ENCODE results near the gene ENAH. TPM values are rescaled to one million over a fixed set of nuclear protein-coding genes. Genes with fewer than 3 reads are reported as not detected.

The ENAH gene
- total and polyA plus RNA-seq, 7 experiments from 2014 or later: 0.08 to 0.42 (median 0.16) TPM; not detected in 4

GRCh38 chr1:225446981-225447615, 205.8 kb downstream of the ENAH start:
- Mint-ChIP-seq H3K4me1 (peaks cover 56 to 77% (median 67%) of the 10 kb centered on the region in 7 donors), H3K36me3 (peaks cover 0 to 5% (median 0%) of the 10 kb centered on the region in 5 donors), H3K27me3 (peaks cover 0 to 2% (median 0%) of the 10 kb centered on the region in 5 donors), H3K4me3 (peak overlapping the region in 1 of 10 donors; percentile 56), H3K27ac (peak overlapping the region in 8 of 9 donors; percentile 14 to 95 (median 72)), H3K9me3 (peaks cover 0 to 7% (median 0%) of the 10 kb centered on the region in 11 donors)
- CTCF ChIA-PET: interaction anchor here (1.6 kb wide), 1 partner anchor 21 kb away, joined by 5 read pairs; no protein-coding TSS in a partner anchor
- Histone ChIP-seq H3K27me3 (ENCODE audit: control insufficient read depth in 2 of 2, insufficient read depth in 2 of 2, low read length in 2 of 2) (no peaks in the 10 kb centered on the region), H3K9me3 (ENCODE audit: control insufficient read depth in 2 of 3, low read length in 3 of 3) (no peaks in the 10 kb centered on the region), H3K27ac (ENCODE audit: low read depth, low read length) (peak overlapping the region; percentile 60), H3K4me1 (ENCODE audit: control insufficient read depth in 2 of 2, insufficient read depth in 2 of 2, low read length in 2 of 2) (peaks cover 21 to 42% of the 10 kb centered on the region in 2 donors), H3K36me3 (ENCODE audit: control insufficient read depth in 2 of 3, insufficient read depth in 3 of 3, low read length in 3 of 3) (no peaks in the 10 kb centered on the region), H3K4me3 (ENCODE audit: low read length) (no peak overlapping the region)
- intact Hi-C loops (cut with micrococcal nuclease): loop anchor here (5.0 to 10.0 kb wide), 2 partner anchors 615 to 858 kb away; partner anchors contain the start of genes H3-3A (in 1 of the 2) and LIN9 (in 1 of the 2)
- DNase-seq (no peak), ATAC-seq (no peak)
- POLR2A ChIA-PET: interaction anchor here (1.0 to 8.4 kb wide), 7 partner anchors 7 to 331 kb away, joined by 3 to 236 read pairs (median 16); partner anchors contain the start of genes LBR and SRP9

GRCh38 chr1:225446595-225446960, 206.3 kb downstream of the ENAH start:
- H3K36me3 ChIP-seq (ENCODE audit: control insufficient read depth in 2 of 3, insufficient read depth in 3 of 3, low read length in 3 of 3): no peaks in the 10 kb centered on the region
- ChIA-PET POLR2A (interaction anchor here (1.0 to 8.4 kb wide), 8 partner anchors 8 to 616 kb away, joined by 3 to 236 read pairs (median 14); partner anchors contain the start of genes H3-3A, LBR and SRP9), CTCF (no interaction called here)
- peaks cover 0 to 5% (median 0%) of the 10 kb centered on the region in 5 donors for H3K36me3 Mint-ChIP-seq
- H3K27me3 Mint-ChIP-seq: peaks cover 0 to 2% (median 0%) of the 10 kb centered on the region in 5 donors
- H3K4me3 ChIP-seq (ENCODE audit: low read length): no peak overlapping the region
- ATAC-seq: no peak
- no peaks in the 10 kb centered on the region for H3K9me3 ChIP-seq (ENCODE audit: control insufficient read depth in 2 of 3, low read length in 3 of 3)
- DNase-seq: no peak
- peak overlapping the region; percentile 60 for H3K27ac ChIP-seq (ENCODE audit: low read depth, low read length)
- H3K9me3 Mint-ChIP-seq: peaks cover 0 to 7% (median 0%) of the 10 kb centered on the region in 11 donors
- intact Hi-C loops (cut with micrococcal nuclease): loop anchor here (5.0 to 10.0 kb wide), 2 partner anchors 616 to 858 kb away; partner anchors contain the start of genes H3-3A (in 1 of the 2) and LIN9 (in 1 of the 2)
- H3K4me1 ChIP-seq (ENCODE audit: control insufficient read depth in 2 of 2, insufficient read depth in 2 of 2, low read length in 2 of 2): peaks cover 21 to 47% of the 10 kb centered on the region in 2 donors
- no peaks in the 10 kb centered on the region for H3K27me3 ChIP-seq (ENCODE audit: control insufficient read depth in 2 of 2, insufficient read depth in 2 of 2, low read length in 2 of 2)
- peaks cover 61 to 83% (median 73%) of the 10 kb centered on the region in 7 donors for H3K4me1 Mint-ChIP-seq
- H3K27ac Mint-ChIP-seq: peak overlapping the region in 8 of 9 donors; percentile 85 to 98 (median 94)
- H3K4me3 Mint-ChIP-seq: peak overlapping the region in 2 of 10 donors; percentile 69 to 76

GRCh38 chr1:225445639-225446594, 207.0 kb downstream of the ENAH start:
- Mint-ChIP-seq H3K4me1 (peaks cover 63 to 86% (median 76%) of the 10 kb centered on the region in 7 donors), H3K4me3 (peak overlapping the region; percentile 69 to 88 (median 77)), H3K9me3 (peaks cover 0 to 5% (median 0%) of the 10 kb centered on the region in 11 donors), H3K36me3 (peaks cover 0 to 5% (median 0%) of the 10 kb centered on the region in 5 donors), H3K27me3 (peaks cover 0 to 2% (median 0%) of the 10 kb centered on the region in 5 donors), H3K27ac (peak overlapping the region; percentile 85 to 98 (median 94))
- Histone ChIP-seq H3K27ac (ENCODE audit: low read depth, low read length) (peak overlapping the region; percentile 60), H3K4me1 (ENCODE audit: control insufficient read depth in 2 of 2, insufficient read depth in 2 of 2, low read length in 2 of 2) (peaks cover 21 to 53% of the 10 kb centered on the region in 2 donors), H3K27me3 (ENCODE audit: control insufficient read depth in 2 of 2, insufficient read depth in 2 of 2, low read length in 2 of 2) (no peaks in the 10 kb centered on the region), H3K4me3 (ENCODE audit: low read length) (peak overlapping the region; percentile 28), H3K36me3 (ENCODE audit: control insufficient read depth in 2 of 3, insufficient read depth in 3 of 3, low read length in 3 of 3) (no peaks in the 10 kb centered on the region), H3K9me3 (ENCODE audit: control insufficient read depth in 2 of 3, low read length in 3 of 3) (no peaks in the 10 kb centered on the region)
- DNase-seq: peak in 8 of 9 donors; percentile 19 to 54 (median 41)
- ChIA-PET CTCF (interaction anchor here (0.9 to 2.4 kb wide), 5 partner anchors 17 to 29 kb away, joined by 4 to 14 read pairs (median 6); partner anchors contain the start of gene LBR), POLR2A (interaction anchor here (1.0 to 8.4 kb wide), 12 partner anchors 8 to 616 kb away, joined by 3 to 236 read pairs (median 12); partner anchors contain the start of genes H3-3A, LBR and SRP9)
- intact Hi-C loops (cut with micrococcal nuclease): loop anchor here (1.0 to 10.0 kb wide), 9 partner anchors 8 to 859 kb away; partner anchors contain the start of genes H3-3A (in 2 of the 2), LBR (in 2 of the 2), SRP9 (in 2 of the 2) and ENAH (in 1 of the 2)
- ATAC-seq: no peak

GRCh38 chr1:225442123-225442505, 210.8 kb downstream of the ENAH start:
- no peak for ATAC-seq
- ChIA-PET POLR2A (interaction anchor here (0.7 to 8.4 kb wide), 6 partner anchors 8 to 653 kb away, joined by 3 to 236 read pairs (median 12); partner anchors contain the start of gene LBR), CTCF (interaction anchor here (0.6 to 2.9 kb wide), 5 partner anchors 12 to 142 kb away, joined by 3 to 8 read pairs (median 4); partner anchors contain the start of gene LBR)
- Mint-ChIP-seq H3K4me1 (peaks cover 49 to 74% (median 65%) of the 10 kb centered on the region in 7 donors), H3K9me3 (peaks cover 0 to 5% (median 0%) of the 10 kb centered on the region in 11 donors), H3K27me3 (peaks cover 0 to 2% (median 0%) of the 10 kb centered on the region in 5 donors), H3K4me3 (peak overlapping the region; percentile 25 to 77 (median 63)), H3K27ac (peak overlapping the region; percentile 76 to 94 (median 91)), H3K36me3 (peaks cover 0 to 5% (median 0%) of the 10 kb centered on the region in 5 donors)
- Histone ChIP-seq H3K36me3 (ENCODE audit: control insufficient read depth in 2 of 3, insufficient read depth in 3 of 3, low read length in 3 of 3) (no peaks in the 10 kb centered on the region), H3K27ac (ENCODE audit: low read depth, low read length) (peak overlapping the region; percentile 49), H3K4me3 (ENCODE audit: low read length) (no peak overlapping the region), H3K27me3 (ENCODE audit: control insufficient read depth in 2 of 2, insufficient read depth in 2 of 2, low read length in 2 of 2) (no peaks in the 10 kb centered on the region), H3K9me3 (ENCODE audit: control insufficient read depth in 2 of 3, low read length in 3 of 3) (no peaks in the 10 kb centered on the region), H3K4me1 (ENCODE audit: control insufficient read depth in 2 of 2, insufficient read depth in 2 of 2, low read length in 2 of 2) (peaks cover 21 to 53% of the 10 kb centered on the region in 2 donors)
- intact Hi-C loops (cut with micrococcal nuclease): loop anchor here in 1 of 2 donors (10.0 kb wide), 1 partner anchor 863 kb away; the partner anchor contains the start of gene LIN9
- DNase-seq: peak in 1 of 9 donors; percentile 20

GRCh38 chr1:225441314-225442122, 211.4 kb downstream of the ENAH start:
- H3K9me3 Mint-ChIP-seq: peaks cover 0 to 5% (median 0%) of the 10 kb centered on the region in 11 donors
- peaks cover 47 to 70% (median 62%) of the 10 kb centered on the region in 7 donors for H3K4me1 Mint-ChIP-seq
- Histone ChIP-seq H3K36me3 (ENCODE audit: control insufficient read depth in 2 of 3, insufficient read depth in 3 of 3, low read length in 3 of 3) (no peaks in the 10 kb centered on the region), H3K4me1 (ENCODE audit: control insufficient read depth in 2 of 2, insufficient read depth in 2 of 2, low read length in 2 of 2) (peaks cover 18 to 50% of the 10 kb centered on the region in 2 donors), H3K27ac (ENCODE audit: low read depth, low read length) (peak overlapping the region; percentile 49), H3K9me3 (ENCODE audit: control insufficient read depth in 2 of 3, low read length in 3 of 3) (no peaks in the 10 kb centered on the region), H3K27me3 (ENCODE audit: control insufficient read depth in 2 of 2, insufficient read depth in 2 of 2, low read length in 2 of 2) (no peaks in the 10 kb centered on the region), H3K4me3 (ENCODE audit: low read length) (no peak overlapping the region)
- POLR2A ChIA-PET: interaction anchor here (0.7 to 8.4 kb wide), 4 partner anchors 8 to 27 kb away, joined by 3 to 236 read pairs (median 12); partner anchors contain the start of gene LBR
- H3K4me3 Mint-ChIP-seq: peak overlapping the region; percentile 25 to 77 (median 63)
- DNase-seq (peak in 3 of 9 donors; percentile 15 to 16 (median 16)), ATAC-seq (no peak)
- intact Hi-C loops (cut with micrococcal nuclease): loop anchor here in 1 of 2 donors (1.0 to 10.0 kb wide), 2 partner anchors 122 to 863 kb away; partner anchors contain the start of gene LIN9
- CTCF ChIA-PET: interaction anchor here (0.9 to 2.9 kb wide), 4 partner anchors 11 to 35 kb away, joined by 3 to 8 read pairs (median 4); partner anchors contain the start of gene LBR
- H3K27ac Mint-ChIP-seq: peak overlapping the region; percentile 76 to 94 (median 91)
- peaks cover 0 to 2% (median 0%) of the 10 kb centered on the region in 5 donors for H3K27me3 Mint-ChIP-seq
- peaks cover 0 to 5% (median 0%) of the 10 kb centered on the region in 5 donors for H3K36me3 Mint-ChIP-seq

Measured in naive thymus-derived CD4-positive, alpha-beta T cell (primary cell).